A549 (cell line): Measurements from ENCODE around the gene RALGPS2. TPM values are rescaled to one million over a fixed set of nuclear protein-coding genes. Genes with fewer than 3 reads are reported as not detected.

Experiments used
- ATAC-seq, 2 experiments: fragments of 200-7000 bp in 1 of 2; fragments of >200 bp in 1 of 2; cut with Nextera tagmentation in 1 of 2; cut with Tn5 transposase in 1 of 2; 3 replicates each; pipeline versions ENCODE4 v1.8.0 to v1.9.1; 2018 to 2020; ENCODE audit warnings: mild to moderate bottlenecking in 1 of 2, moderate library complexity in 1 of 2
- CTCF ChIA-PET: fragments of 300-600 bp; sonication (Branson Sonifier 250); formaldehyde crosslinking; extraction: SDS; loops from one replicate; lab custom pipeline; 2021; ENCODE audit warnings: antibody characterized with exemption, inconsistent platforms; lab: Yijun Ruan, JAX
- POLR2A ChIA-PET: fragments of 350-600 bp; formaldehyde crosslinking; extraction: SDS; loops from one replicate; lab custom pipeline; 2021; ENCODE audit warnings: antibody characterized with exemption, inconsistent platforms; lab: Yijun Ruan, JAX
- DNase-seq, 2 experiments: peaks; one replicate each; pipeline versions ENCODE4 v3.0.0 to v3.0.0-alpha.2; 2011 to 2016; ENCODE audit warnings: low read depth in 1 of 2, low spot score in 1 of 2
- FAIRE-seq: peaks from 2 replicates; lab custom pipeline; 2011; peaks lifted over from hg19 to GRCh38; lab: Jason Lieb, UNC
- H3K27ac ChIP-seq, 2 experiments: fragments of >200 bp; sonication (Bioruptor Twin); formaldehyde crosslinking; 3 replicates each; pipeline ENCODE4 v1.5.1; 2016 to 2017
- H3K4me1 ChIP-seq: fragments of >200 bp; sonication (Bioruptor Twin); formaldehyde crosslinking; 3 replicates; pipeline ENCODE4 v1.6.1; 2016
- H3K4me2 ChIP-seq: fragments of >200 bp; sonication (Bioruptor Twin); formaldehyde crosslinking; 3 replicates; pipeline ENCODE4 v1.6.1; 2016
- H3K4me3 ChIP-seq: fragments of >200 bp; sonication (Bioruptor Twin); formaldehyde crosslinking; 3 replicates; pipeline ENCODE4 v1.5.1; 2016
- H3K9me3 ChIP-seq: fragments of >200 bp; sonication (Bioruptor Twin); formaldehyde crosslinking; 3 replicates; pipeline ENCODE4 v1.6.1; 2016
- BCL3 ChIP-seq: fragments of >200 bp; sonication (Bioruptor Twin); formaldehyde crosslinking; IDR thresholded peaks from 3 replicates; pipeline ENCODE4 v1.6.1; 2016
- CHD4 ChIP-seq: fragments of 200-600 bp; sonication (generic); IDR thresholded peaks from 2 replicates; pipeline ENCODE4 v1.6.1; 2016; ENCODE audit warnings: antibody characterized with exemption, mild to moderate bottlenecking, borderline replicate concordance
- EHF ChIP-seq: fragments of 250-450 bp; sonication (Bioruptor Pico); IDR thresholded peaks from 2 replicates; pipeline ENCODE4 v1.5.0; 2020; ENCODE audit warnings: mild to moderate bottlenecking
- EP300 ChIP-seq, 2 experiments: fragments of >200 bp; sonication (Bioruptor Twin); formaldehyde crosslinking; IDR thresholded peaks; 2 replicates in 1 of 2; 3 replicates in 1 of 2; pipeline ENCODE4 v1.6.1; 2016 to 2017
- FOSB ChIP-seq: fragments of 250-450 bp; sonication (Bioruptor Pico); IDR thresholded peaks from 2 replicates; pipeline ENCODE4 v1.5.0; 2020; ENCODE audit warnings: mild to moderate bottlenecking, moderate library complexity
- FOSL2 ChIP-seq, 2 experiments: fragments of 450-650 bp in 1 of 2; fragments of >200 bp in 1 of 2; sonication (Bioruptor Twin) in 1 of 2; formaldehyde crosslinking; IDR thresholded peaks; 2 replicates each; pipeline versions ENCODE4 v1.5.0 to v1.6.1; 2016 to 2020; ENCODE audit warnings: mild to moderate bottlenecking in 1 of 2, moderate library complexity in 1 of 2
- GATA3 ChIP-seq: IDR thresholded peaks from 2 replicates; pipeline ENCODE4 v1.6.1; 2012; ENCODE audit warnings: borderline replicate concordance
- HOXA7 ChIP-seq: fragments of 250-450 bp; sonication (Bioruptor Pico); IDR thresholded peaks from 2 replicates; pipeline ENCODE4 v1.5.0; 2020; ENCODE audit warnings: mild to moderate bottlenecking, moderate library complexity
- JUN ChIP-seq, 2 experiments: fragments of >200 bp; sonication (Bioruptor Twin); formaldehyde crosslinking; IDR thresholded peaks; 2 replicates in 1 of 2; 3 replicates in 1 of 2; pipeline ENCODE4 v1.6.1; 2016 to 2017
- NFE2L2 ChIP-seq: fragments of 150-350 bp; conservative IDR thresholded peaks from 2 replicates; pipeline ENCODE4 v1.6.1; 2014; ENCODE audit warnings: low read length
- PHF8 ChIP-seq: fragments of 200-600 bp; sonication (generic); IDR thresholded peaks from 2 replicates; pipeline ENCODE4 v1.6.1; 2016; ENCODE audit warnings: low read depth, mild to moderate bottlenecking, antibody characterized with exemption, moderate library complexity, borderline replicate concordance
- POLR2A ChIP-seq: IDR thresholded peaks from 2 replicates; pipeline ENCODE4 v1.6.1; 2012; ENCODE audit warnings: mild to moderate bottlenecking, low read length
- RARB ChIP-seq: fragments of 250-450 bp; sonication (Bioruptor Pico); IDR thresholded peaks from 2 replicates; pipeline ENCODE4 v1.8.0; 2021; ENCODE audit warnings: mild to moderate bottlenecking, moderate library complexity
- RCOR1 ChIP-seq: fragments of 150-350 bp; IDR thresholded peaks from 2 replicates; pipeline ENCODE4 v1.6.1; 2014; ENCODE audit warnings: antibody characterized with exemption, low read length, low read depth
- RNF2 ChIP-seq: fragments of 200-600 bp; sonication (generic); IDR thresholded peaks from 2 replicates; pipeline ENCODE4 v1.6.1; 2016; ENCODE audit warnings: low read depth, mild to moderate bottlenecking, antibody characterized with exemption, moderate library complexity, borderline replicate concordance
- SMC3 ChIP-seq: fragments of >200 bp; sonication (Bioruptor Twin); formaldehyde crosslinking; IDR thresholded peaks from 3 replicates; pipeline ENCODE4 v1.6.1; 2018; ENCODE audit warnings: inconsistent platforms
- TP53 ChIP-seq: fragments of 250-450 bp; sonication (Bioruptor Pico); IDR thresholded peaks from 2 replicates; pipeline ENCODE4 v1.5.0; 2021; ENCODE audit warnings: mild to moderate bottlenecking, moderate library complexity
- ZSCAN20 ChIP-seq: fragments of 250-450 bp; sonication (Bioruptor Pico); IDR thresholded peaks from 2 replicates; pipeline ENCODE4 v1.8.0; 2022; ENCODE audit warnings: mild to moderate bottlenecking, moderate library complexity
- WGBS: methylation state at CpG from one replicate; pipeline ENCODE4 v1.1.6; 2017; ENCODE audit errors: missing lambda C conversion rate; 5-methylcytosine and 5-hydroxymethylcytosine counted together
- polyA plus RNA-seq, 4 experiments: library from polyadenylated mRNA; depleted of rRNA in 3 of 4; stranded (reverse); fragments of >200 nt; fragmentation: RNase III in 1 of 4; extraction: RNeasy Plus Mini Kit Qiagen cat#74134 plus additional on column Dnase treatment in 1 of 4; gene quantifications; 2 replicates in 3 of 4; 3 replicates in 1 of 4; pipeline ENCODE4 v1.2.3, GENCODE V29; 2011 to 2017
- TF ChIP-seq, protein P1 (sequence below): fragments of 250-450 bp; sonication (Bioruptor Pico); IDR thresholded peaks from 2 replicates; pipeline ENCODE4 v1.5.0; 2020; ENCODE audit warnings: low read depth, mild to moderate bottlenecking, moderate library complexity

Gene RALGPS2
- polyA plus RNA-seq, 2 of the 4 experiments (the other 2 are of a cell fraction) = 11.8 to 18.6 TPM

DNA sequence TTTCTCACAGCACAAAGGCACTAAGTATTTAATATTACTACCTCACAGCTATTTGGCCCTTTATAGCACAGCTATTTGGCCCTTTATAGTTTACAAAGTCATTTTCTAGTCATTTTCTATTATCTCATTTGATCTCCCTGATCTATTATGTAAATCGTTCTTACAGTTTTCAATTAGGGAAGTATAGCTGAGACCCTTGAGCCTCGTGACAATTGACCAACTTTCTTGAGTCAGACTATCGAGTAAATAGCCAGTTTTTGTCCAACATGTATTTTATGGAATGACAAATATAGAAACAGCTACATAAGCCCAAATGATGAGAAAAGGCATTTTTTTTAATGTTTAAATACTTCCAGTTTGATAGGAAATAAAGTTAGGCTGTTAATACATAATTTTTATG, 152.9 kb downstream of the RALGPS2 start:
- H3K4me3 ChIP-seq = no peak overlapping the region
- ATAC-seq (no peak), DNase-seq (no peak), FAIRE-seq (no peak)
- no peaks in the 10 kb centered on the region for H3K9me3 ChIP-seq
- no peak overlapping the region for H3K4me2 ChIP-seq
- no peaks in the 10 kb centered on the region for H3K4me1 ChIP-seq
- ChIA-PET CTCF (interaction anchor here (0.6 kb wide), 1 partner anchor 35 kb away, joined by 5 read pairs; no protein-coding TSS in a partner anchor), POLR2A (no interaction called here)
- TF ChIP-seq JUN (IDR thresholded peaks at IDR 0.05) = no peak
- no peak for TF ChIP-seq CHD4
- TF ChIP-seq EP300 (IDR thresholded peaks at IDR 0.05) = no peak
- TF ChIP-seq HOXA7 (CRISPR knock-in tag) = no peak
- no peak for TF ChIP-seq EHF (CRISPR knock-in tag)
- 83% methylated on average over 3 of the region's 3 CpGs for WGBS
- no peak overlapping the region for H3K27ac ChIP-seq

DNA sequence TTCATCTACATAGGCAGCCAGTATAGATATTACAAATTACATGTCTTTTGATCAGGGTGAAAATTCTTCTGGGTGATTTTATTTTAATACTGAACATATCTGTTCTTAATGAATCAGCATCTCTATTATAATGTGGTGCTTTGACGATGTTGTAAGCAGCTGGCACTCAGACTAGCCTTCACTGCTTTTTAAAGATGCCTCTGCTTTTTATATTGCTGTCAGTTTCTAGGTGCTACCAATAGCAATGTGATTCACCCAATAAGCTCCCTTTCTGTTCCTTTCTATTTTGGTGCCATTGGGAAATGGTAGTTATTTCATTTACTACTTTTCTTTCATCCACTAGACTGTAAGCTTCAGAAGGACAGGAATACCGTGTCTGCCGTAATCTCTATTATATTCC, 156.9 kb downstream of the RALGPS2 start:
- ChIA-PET POLR2A (no interaction called here), CTCF (interaction anchor here (1.7 kb wide), 1 partner anchor 32 kb away, joined by 3 read pairs; no protein-coding TSS in a partner anchor)
- FAIRE-seq (no peak), DNase-seq (no peak), ATAC-seq (no peak)
- H3K4me3 ChIP-seq = no peak overlapping the region
- H3K9me3 ChIP-seq = no peaks in the 10 kb centered on the region
- WGBS = 98% methylated on average over 3 of the region's 3 CpGs
- no peak overlapping the region for H3K4me2 ChIP-seq
- TF ChIP-seq POLR2A (no peak), GATA3 (no peak), CHD4 (no peak), FOSB (CRISPR knock-in tag) (no peak), RCOR1 (no peak)
- TF ChIP-seq, protein P1, sequence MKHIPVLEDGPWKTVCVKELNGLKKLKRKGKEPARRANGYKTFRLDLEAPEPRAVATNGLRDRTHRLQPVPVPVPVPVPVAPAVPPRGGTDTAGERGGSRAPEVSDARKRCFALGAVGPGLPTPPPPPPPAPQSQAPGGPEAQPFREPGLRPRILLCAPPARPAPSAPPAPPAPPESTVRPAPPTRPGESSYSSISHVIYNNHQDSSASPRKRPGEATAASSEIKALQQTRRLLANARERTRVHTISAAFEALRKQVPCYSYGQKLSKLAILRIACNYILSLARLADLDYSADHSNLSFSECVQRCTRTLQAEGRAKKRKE (CRISPR knock-in tag) = no peak
- H3K4me1 ChIP-seq = no peaks in the 10 kb centered on the region
- H3K27ac ChIP-seq = no peak overlapping the region

- TF ChIP-seq BCL3 = no peak
- 0 out of 3 replicates have a peak, but pooled peaks have one; percentile 9 for TF ChIP-seq SMC3
- TF ChIP-seq ZSCAN20 (CRISPR knock-in tag) = no peak
- TF ChIP-seq RARB = no peak
- no peak for TF ChIP-seq TP53 (CRISPR knock-in tag)
- ChIA-PET POLR2A (no interaction called here), CTCF (no interaction called here)
- DNase-seq (no peak), FAIRE-seq (no peak), ATAC-seq (no peak)
- no peak overlapping the region for H3K27ac ChIP-seq
- no peaks in the 10 kb centered on the region for H3K4me1 ChIP-seq
- H3K4me2 ChIP-seq = no peak overlapping the region
- WGBS = 83% methylated on average over 4 of the region's 4 CpGs
- no peak overlapping the region for H3K4me3 ChIP-seq
- H3K9me3 ChIP-seq = no peaks in the 10 kb centered on the region
Measured at GRCh38 chr1:178885869-178886268, 160.8 kb downstream of the RALGPS2 start.

DNA sequence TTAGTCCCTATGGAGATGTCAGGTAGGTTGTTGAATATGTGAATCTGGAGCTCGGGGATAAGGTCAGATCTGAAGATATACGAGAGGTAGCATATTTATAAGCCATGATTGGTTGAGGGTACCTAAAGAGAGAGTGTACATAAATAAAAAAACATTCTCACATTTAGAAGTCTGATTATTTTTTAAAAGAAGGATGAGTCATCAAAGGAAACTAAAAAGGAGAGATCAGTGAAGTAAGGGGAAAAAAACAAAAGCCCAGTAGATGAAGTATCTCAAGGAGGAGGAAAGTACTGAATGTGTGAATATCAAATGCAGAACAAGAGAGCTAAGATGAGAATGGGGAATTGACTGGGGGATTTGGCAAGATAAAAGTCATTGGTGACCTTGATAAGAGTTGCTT, 161.5 kb downstream of the RALGPS2 start:
- ATAC-seq (no peak), DNase-seq (no peak), FAIRE-seq (no peak)
- ChIA-PET POLR2A (no interaction called here), CTCF (no interaction called here)
- H3K9me3 ChIP-seq = no peaks in the 10 kb centered on the region
- H3K4me3 ChIP-seq = no peak overlapping the region
- H3K4me1 ChIP-seq = no peaks in the 10 kb centered on the region
- 93% methylated on average over 2 of the region's 2 CpGs for WGBS
- H3K27ac ChIP-seq = no peak overlapping the region
- TF ChIP-seq FOSL2 (IDR thresholded peaks at IDR 0.05) (no peak), FOSL2 (CRISPR knock-in tag; IDR thresholded peaks at IDR 0.05) (peak; percentile 81), ZSCAN20 (CRISPR knock-in tag) (no peak)
- H3K4me2 ChIP-seq = no peak overlapping the region

GRCh38 chr1:178895928-178896327, 170.9 kb downstream of the RALGPS2 start:
- POLR2A ChIA-PET = no interaction called here
- no peak overlapping the region for H3K4me2 ChIP-seq
- DNase-seq (no peak), ATAC-seq (no peak), FAIRE-seq (no peak)
- H3K4me1 ChIP-seq = no peaks in the 10 kb centered on the region
- H3K4me3 ChIP-seq = no peak overlapping the region
- no peak for TF ChIP-seq NFE2L2
- TF ChIP-seq RNF2 = no peak
- TF ChIP-seq PHF8 = no peak
- TF ChIP-seq, protein P1 (CRISPR knock-in tag) = no peak
- TF ChIP-seq TP53 (CRISPR knock-in tag) = no peak
- CTCF ChIA-PET = no interaction called here
- H3K9me3 ChIP-seq = no peaks in the 10 kb centered on the region
- H3K27ac ChIP-seq = no peak overlapping the region
